Measurements from ENCODE around the gene GNRHR.

DNA sequence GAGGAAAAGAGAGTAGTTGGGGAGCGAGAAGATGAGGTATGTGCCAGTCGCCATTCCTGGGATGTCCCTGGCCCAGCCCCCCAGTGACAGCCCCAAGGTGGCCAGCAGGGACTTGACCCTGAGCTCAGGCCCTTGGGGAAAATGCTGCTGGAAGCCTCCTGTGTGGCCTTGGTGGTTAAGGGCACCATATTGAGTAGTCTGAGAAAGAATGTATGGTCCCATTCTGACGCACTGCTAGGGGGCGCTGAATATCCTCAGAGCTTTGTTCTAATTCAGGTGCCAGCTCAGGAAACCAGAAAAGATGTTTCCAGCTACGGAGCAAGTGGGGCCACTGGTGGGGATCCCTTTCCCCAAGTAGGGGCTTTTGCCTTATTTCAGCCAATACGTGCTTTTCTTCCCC lies 39.2 kb downstream of the GNRHR start:
- TF ChIP-seq POLR2A (IDR thresholded peaks at IDR 0.05), result no peak
- TF ChIP-seq, protein P1, sequence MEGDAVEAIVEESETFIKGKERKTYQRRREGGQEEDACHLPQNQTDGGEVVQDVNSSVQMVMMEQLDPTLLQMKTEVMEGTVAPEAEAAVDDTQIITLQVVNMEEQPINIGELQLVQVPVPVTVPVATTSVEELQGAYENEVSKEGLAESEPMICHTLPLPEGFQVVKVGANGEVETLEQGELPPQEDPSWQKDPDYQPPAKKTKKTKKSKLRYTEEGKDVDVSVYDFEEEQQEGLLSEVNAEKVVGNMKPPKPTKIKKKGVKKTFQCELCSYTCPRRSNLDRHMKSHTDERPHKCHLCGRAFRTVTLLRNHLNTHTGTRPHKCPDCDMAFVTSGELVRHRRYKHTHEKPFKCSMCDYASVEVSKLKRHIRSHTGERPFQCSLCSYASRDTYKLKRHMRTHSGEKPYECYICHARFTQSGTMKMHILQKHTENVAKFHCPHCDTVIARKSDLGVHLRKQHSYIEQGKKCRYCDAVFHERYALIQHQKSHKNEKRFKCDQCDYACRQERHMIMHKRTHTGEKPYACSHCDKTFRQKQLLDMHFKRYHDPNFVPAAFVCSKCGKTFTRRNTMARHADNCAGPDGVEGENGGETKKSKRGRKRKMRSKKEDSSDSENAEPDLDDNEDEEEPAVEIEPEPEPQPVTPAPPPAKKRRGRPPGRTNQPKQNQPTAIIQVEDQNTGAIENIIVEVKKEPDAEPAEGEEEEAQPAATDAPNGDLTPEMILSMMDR (IDR thresholded peaks at IDR 0.05), result no peak
